Measurements from ENCODE around the gene SRRM2. TPM values are rescaled to one million over a fixed set of nuclear protein-coding genes. Genes with fewer than 3 reads are reported as not detected.

The SRRM2 gene
- total RNA-seq, 1 donor from 2014 or later, result 963 TPM

DNA sequence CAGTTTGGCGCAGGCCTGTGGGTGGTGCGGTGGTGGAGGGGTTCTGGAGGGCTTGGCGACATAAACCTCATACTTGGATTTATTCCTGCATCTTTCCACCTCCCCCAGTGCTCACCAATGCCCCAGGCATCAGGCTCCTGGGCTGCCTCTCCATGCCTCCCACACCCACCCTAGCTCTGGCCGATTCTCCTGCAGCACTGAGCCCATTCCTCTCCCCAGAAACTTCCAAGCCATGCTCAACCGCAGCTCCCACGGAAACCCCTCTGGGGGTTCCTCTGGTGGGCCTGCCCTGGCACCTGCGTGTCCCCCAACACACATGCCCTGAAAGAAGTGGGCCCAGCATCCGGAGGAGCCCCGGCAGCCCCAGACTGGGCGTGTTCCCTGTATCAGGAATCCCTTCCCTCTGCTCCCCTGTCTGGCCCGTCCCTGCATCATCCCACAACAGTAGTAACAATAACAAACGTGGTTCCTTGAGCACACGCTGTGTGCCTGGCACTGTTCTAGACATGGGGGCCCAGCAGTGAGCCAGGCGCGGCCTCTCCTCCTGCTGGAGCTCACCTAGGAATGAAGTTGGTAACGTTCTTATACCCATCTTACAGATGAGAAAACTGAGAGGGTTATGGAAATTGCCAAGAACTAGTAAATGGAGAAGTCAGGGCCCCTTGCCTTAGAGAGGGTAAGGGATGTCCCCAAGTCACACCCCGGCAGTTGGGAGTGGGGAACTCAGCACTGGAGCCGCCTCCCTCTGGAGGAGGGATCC, 66.9 kb downstream of the SRRM2 start:
- intact Hi-C loops (cut with micrococcal nuclease), result no loop called here
- ATAC-seq (ENCODE audit: low read depth) (no peak), DNase-seq (no peak)
- H3K36me3 Mint-ChIP-seq (ENCODE audit: low read depth), result no peaks in the 10 kb centered on the region
- H3K9me3 Mint-ChIP-seq, result no peaks in the 10 kb centered on the region
- peaks cover 3% of the 10 kb centered on the region for H3K27me3 Mint-ChIP-seq
- no peak overlapping the region for H3K27ac Mint-ChIP-seq
- CTCF ChIA-PET, result no interaction called here
- no peak overlapping the region for H3K4me3 Mint-ChIP-seq
- TF ChIP-seq, protein P1, sequence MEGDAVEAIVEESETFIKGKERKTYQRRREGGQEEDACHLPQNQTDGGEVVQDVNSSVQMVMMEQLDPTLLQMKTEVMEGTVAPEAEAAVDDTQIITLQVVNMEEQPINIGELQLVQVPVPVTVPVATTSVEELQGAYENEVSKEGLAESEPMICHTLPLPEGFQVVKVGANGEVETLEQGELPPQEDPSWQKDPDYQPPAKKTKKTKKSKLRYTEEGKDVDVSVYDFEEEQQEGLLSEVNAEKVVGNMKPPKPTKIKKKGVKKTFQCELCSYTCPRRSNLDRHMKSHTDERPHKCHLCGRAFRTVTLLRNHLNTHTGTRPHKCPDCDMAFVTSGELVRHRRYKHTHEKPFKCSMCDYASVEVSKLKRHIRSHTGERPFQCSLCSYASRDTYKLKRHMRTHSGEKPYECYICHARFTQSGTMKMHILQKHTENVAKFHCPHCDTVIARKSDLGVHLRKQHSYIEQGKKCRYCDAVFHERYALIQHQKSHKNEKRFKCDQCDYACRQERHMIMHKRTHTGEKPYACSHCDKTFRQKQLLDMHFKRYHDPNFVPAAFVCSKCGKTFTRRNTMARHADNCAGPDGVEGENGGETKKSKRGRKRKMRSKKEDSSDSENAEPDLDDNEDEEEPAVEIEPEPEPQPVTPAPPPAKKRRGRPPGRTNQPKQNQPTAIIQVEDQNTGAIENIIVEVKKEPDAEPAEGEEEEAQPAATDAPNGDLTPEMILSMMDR (IDR thresholded peaks at IDR 0.05), result no peak
- POLR2A ChIA-PET, result no interaction called here
- no peaks in the 10 kb centered on the region for H3K4me1 Mint-ChIP-seq

DNA sequence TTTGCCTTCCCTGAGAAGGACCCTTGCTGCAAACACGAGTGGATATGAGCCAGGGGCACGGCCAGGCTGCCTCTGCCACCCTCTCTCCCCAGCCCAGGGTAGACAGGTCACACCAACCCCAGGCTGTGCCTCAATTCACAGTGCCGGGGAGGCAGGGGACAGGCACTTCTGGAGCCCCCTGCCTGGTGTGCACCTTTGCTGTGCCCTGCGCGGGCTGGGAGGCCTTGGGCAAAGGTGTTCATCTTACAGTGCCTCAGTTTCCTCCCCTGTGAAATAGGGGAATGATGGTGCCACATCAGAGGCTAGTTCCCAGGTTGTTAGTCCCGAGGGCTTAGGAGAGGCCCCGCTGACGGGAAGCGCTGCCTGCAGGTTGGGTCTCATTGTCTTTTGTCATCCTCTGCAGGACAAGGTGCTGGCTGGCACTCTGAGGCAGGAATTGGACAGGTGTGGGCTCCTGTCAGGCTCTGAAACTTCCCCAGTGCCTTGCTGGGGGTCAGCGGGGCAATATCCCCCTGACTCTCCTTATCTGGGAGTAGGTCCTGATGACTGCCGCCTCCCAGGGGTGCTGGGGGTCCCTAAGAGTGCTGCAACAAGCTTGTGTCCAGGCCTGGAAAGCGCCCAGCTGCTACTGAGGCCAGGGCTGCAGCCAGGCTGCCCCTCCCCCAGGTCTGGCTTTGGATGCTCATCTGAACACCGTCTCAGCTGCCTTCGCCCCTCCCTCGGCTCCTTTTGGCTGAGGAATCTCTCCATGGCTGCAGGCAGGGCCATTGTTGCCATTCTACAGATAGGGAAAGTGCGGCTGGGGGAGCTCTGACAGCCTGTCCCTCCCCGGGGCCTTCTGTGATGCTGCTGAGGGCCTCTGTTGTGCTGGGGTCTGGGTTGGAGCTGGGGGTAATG, 67.7 kb downstream of the SRRM2 start:
- TF ChIP-seq, protein P1 (IDR thresholded peaks at IDR 0.05), result no peak
- Mint-ChIP-seq H3K27ac (no peak overlapping the region), H3K4me1 (no peaks in the 10 kb centered on the region), H3K36me3 (ENCODE audit: low read depth) (no peaks in the 10 kb centered on the region), H3K4me3 (no peak overlapping the region), H3K9me3 (no peaks in the 10 kb centered on the region), H3K27me3 (peaks cover 3% of the 10 kb centered on the region)
- no peak for DNase-seq
- no peak for ATAC-seq (ENCODE audit: low read depth)
- POLR2A ChIA-PET, result no interaction called here
- intact Hi-C loops (cut with micrococcal nuclease), result no loop called here
- CTCF ChIA-PET, result no interaction called here

Other genes with a start within 250 kb of the SRRM2 start
- 74.9 and 91.4 TPM in 2 replicates for gene ATP6V0C, start 238.7 kb upstream of the SRRM2 start, total RNA-seq
- 65.5 and 90.8 TPM in 2 replicates for gene AMDHD2, start 232.3 kb upstream of the SRRM2 start, total RNA-seq
- gene CEMP1, start 221.2 kb upstream of the SRRM2 start, total RNA-seq, result 0.16 and 0.66 TPM in 2 replicates
- 42.5 and 62.0 TPM in 2 replicates for gene PDPK1, start 214.6 kb upstream of the SRRM2 start, total RNA-seq
- 30.3 and 31.4 TPM in 2 replicates for gene KCTD5, start 70.1 kb upstream of the SRRM2 start, total RNA-seq
- gene PRSS27, start 32.4 kb upstream of the SRRM2 start, total RNA-seq, result 1.5 and 1.8 TPM in 2 replicates
- gene ELOB, start 24.6 kb downstream of the SRRM2 start, total RNA-seq, result 172 and 190 TPM in 2 replicates
- not detected in 2 replicates for gene PRSS33, start 34.9 kb downstream of the SRRM2 start, total RNA-seq
- not detected in 2 replicates for gene PRSS41, start 45.8 kb downstream of the SRRM2 start, total RNA-seq
- 2.4 and 3.2 TPM in 2 replicates for gene PRSS21, start 64.6 kb downstream of the SRRM2 start, total RNA-seq
- gene ZG16B, start 77.7 kb downstream of the SRRM2 start, total RNA-seq, result 0.33 TPM in 1 of 2 replicates, not detected in the other
- gene PRSS22, start 105.5 kb downstream of the SRRM2 start, total RNA-seq, result not detected in 2 replicates
- gene FLYWCH2, start 130.6 kb downstream of the SRRM2 start, total RNA-seq, result 19.4 and 20.3 TPM in 2 replicates
- 53.5 and 59.9 TPM in 2 replicates for gene FLYWCH1, start 159.3 kb downstream of the SRRM2 start, total RNA-seq
- gene KREMEN2, start 211.6 kb downstream of the SRRM2 start, total RNA-seq, result 1.3 and 1.7 TPM in 2 replicates
- 2.4 and 2.7 TPM in 2 replicates for gene PAQR4, start 216.7 kb downstream of the SRRM2 start, total RNA-seq
- gene PKMYT1, start 227.8 kb downstream of the SRRM2 start, total RNA-seq, result 3.8 and 4.3 TPM in 2 replicates